ENCODE results near the gene DBH.

DBH gene

GRCh38 chr9:133704711-133705181 lies 68.6 kb downstream of the DBH start:
- H3K9ac ChIP-seq (ENCODE audit: low read length) = no peak overlapping the region
- H3K4me1 ChIP-seq (ENCODE audit: low read length) = no peaks in the 10 kb centered on the region
- H3K36me3 ChIP-seq (replicated peaks; ENCODE audit: low read depth, low read length) = no peaks in the 10 kb centered on the region
- no peaks in the 10 kb centered on the region for H3K27me3 ChIP-seq (ENCODE audit: low read depth, low read length)
- H3K4me2 ChIP-seq (ENCODE audit: low read length) = no peak overlapping the region
- no peaks in the 10 kb centered on the region for H3K79me2 ChIP-seq (ENCODE audit: low read length)
- H2AFZ ChIP-seq (ENCODE audit: low read depth, low read length) = no peak overlapping the region
- H3K9me3 ChIP-seq (ENCODE audit: insufficient read depth, low read length) = no peaks in the 10 kb centered on the region
- TF ChIP-seq EZH2phosphoT487 (IDR thresholded peaks at IDR 0.05; ENCODE audit: low read depth) = no peak
- no peak for TF ChIP-seq CTCF (IDR thresholded peaks at IDR 0.05; ENCODE audit: low read depth, low read length)
- no peaks in the 10 kb centered on the region for H4K20me1 ChIP-seq (ENCODE audit: insufficient read depth, low read length)
- no peak overlapping the region for H3K4me3 ChIP-seq (ENCODE audit: low read length)
- H3K27ac ChIP-seq (ENCODE audit: low read length) = no peak overlapping the region

DNA sequence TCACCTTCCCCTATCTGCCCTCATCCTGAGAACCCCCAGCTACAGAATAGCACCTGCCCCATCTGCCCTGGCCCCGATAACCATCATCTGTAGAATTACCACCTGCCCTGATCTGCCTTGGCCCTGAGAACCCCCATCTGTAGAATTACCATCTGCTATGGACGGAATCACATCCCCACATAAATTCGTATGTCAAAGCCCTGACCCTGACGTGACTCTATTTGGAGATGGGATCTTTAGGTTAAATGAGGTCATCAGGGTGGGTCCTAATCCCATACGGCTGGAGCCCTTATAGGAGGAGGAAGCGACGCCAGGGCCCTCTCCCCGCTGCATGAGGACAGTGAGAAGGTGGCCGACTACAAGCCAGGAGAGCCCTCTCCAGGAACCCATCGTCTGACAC lies 69.4 kb downstream of the DBH start:
- Histone ChIP-seq H2AFZ (ENCODE audit: low read depth, low read length) (no peak overlapping the region), H3K27me3 (ENCODE audit: low read depth, low read length) (no peaks in the 10 kb centered on the region), H3K79me2 (ENCODE audit: low read length) (no peaks in the 10 kb centered on the region), H4K20me1 (ENCODE audit: insufficient read depth, low read length) (no peaks in the 10 kb centered on the region), H3K4me2 (ENCODE audit: low read length) (no peak overlapping the region), H3K9ac (ENCODE audit: low read length) (no peak overlapping the region), H3K9me3 (ENCODE audit: insufficient read depth, low read length) (no peaks in the 10 kb centered on the region), H3K4me1 (ENCODE audit: low read length) (no peaks in the 10 kb centered on the region), H3K36me3 (replicated peaks; ENCODE audit: low read depth, low read length) (no peaks in the 10 kb centered on the region), H3K4me3 (ENCODE audit: low read length) (no peak overlapping the region), H3K27ac (ENCODE audit: low read length) (no peak overlapping the region)
- TF ChIP-seq EZH2phosphoT487 (IDR thresholded peaks at IDR 0.05; ENCODE audit: low read depth) (no peak), CTCF (IDR thresholded peaks at IDR 0.05; ENCODE audit: low read depth, low read length) (no peak)

DNA sequence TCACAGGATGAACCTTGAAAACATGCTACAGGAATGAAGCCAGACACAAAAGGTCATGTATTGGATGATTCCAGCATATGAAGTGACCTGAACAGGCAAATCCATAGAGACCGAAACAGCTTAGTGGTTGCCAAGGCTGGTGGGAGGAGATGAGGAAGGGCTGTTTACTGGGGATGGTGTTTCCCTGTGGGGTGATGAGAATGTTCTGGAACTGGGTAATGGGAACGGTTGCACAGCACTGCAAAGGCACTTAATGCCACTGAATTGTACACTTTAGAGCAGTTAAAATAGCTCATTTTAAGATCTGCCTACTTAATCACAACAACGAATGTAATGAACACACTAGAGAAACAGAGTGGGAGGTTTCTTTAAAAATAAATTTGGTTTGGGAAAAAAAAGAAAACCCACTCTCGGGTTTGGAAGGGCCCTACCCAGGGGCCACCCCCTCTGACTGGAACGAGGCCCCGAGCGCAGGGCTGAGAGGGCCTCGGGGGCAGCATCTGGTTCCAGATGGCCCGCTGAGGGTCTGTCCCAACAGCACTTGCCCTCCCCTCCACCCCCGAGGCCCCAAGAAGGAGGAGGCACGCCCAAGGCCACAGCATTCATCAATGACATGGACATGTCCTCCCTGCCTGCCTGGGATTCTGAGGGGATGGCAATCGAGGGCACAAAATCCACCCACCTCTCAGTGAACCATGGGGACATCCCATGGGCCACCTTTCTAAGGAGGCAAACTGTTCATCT lies 70.3 kb downstream of the DBH start:
- no peak overlapping the region for H3K4me3 ChIP-seq (ENCODE audit: low read length)
- no peaks in the 10 kb centered on the region for H3K36me3 ChIP-seq (replicated peaks; ENCODE audit: low read depth, low read length)
- no peaks in the 10 kb centered on the region for H3K79me2 ChIP-seq (ENCODE audit: low read length)
- no peaks in the 10 kb centered on the region for H3K9me3 ChIP-seq (ENCODE audit: insufficient read depth, low read length)
- no peak for TF ChIP-seq CTCF (IDR thresholded peaks at IDR 0.05; ENCODE audit: low read depth, low read length)
- no peak for TF ChIP-seq EZH2phosphoT487 (IDR thresholded peaks at IDR 0.05; ENCODE audit: low read depth)
- H3K27ac ChIP-seq (ENCODE audit: low read length) = no peak overlapping the region
- no peaks in the 10 kb centered on the region for H3K27me3 ChIP-seq (ENCODE audit: low read depth, low read length)
- no peaks in the 10 kb centered on the region for H4K20me1 ChIP-seq (ENCODE audit: insufficient read depth, low read length)
- H3K9ac ChIP-seq (ENCODE audit: low read length) = no peak overlapping the region
- no peak overlapping the region for H3K4me2 ChIP-seq (ENCODE audit: low read length)
- H2AFZ ChIP-seq (ENCODE audit: low read depth, low read length) = no peak overlapping the region
- no peaks in the 10 kb centered on the region for H3K4me1 ChIP-seq (ENCODE audit: low read length)

GRCh38 chr9:133707065-133707762 lies 71.1 kb downstream of the DBH start:
- H3K79me2 ChIP-seq (ENCODE audit: low read length) = no peaks in the 10 kb centered on the region
- H3K27me3 ChIP-seq (ENCODE audit: low read depth, low read length) = no peaks in the 10 kb centered on the region
- no peak overlapping the region for H3K9ac ChIP-seq (ENCODE audit: low read length)
- H3K27ac ChIP-seq (ENCODE audit: low read length) = no peak overlapping the region
- no peak for TF ChIP-seq CTCF (IDR thresholded peaks at IDR 0.05; ENCODE audit: low read depth, low read length)
- H3K4me2 ChIP-seq (ENCODE audit: low read length) = no peak overlapping the region
- no peak overlapping the region for H3K4me3 ChIP-seq (ENCODE audit: low read length)
- H3K9me3 ChIP-seq (ENCODE audit: insufficient read depth, low read length) = no peaks in the 10 kb centered on the region
- H4K20me1 ChIP-seq (ENCODE audit: insufficient read depth, low read length) = no peaks in the 10 kb centered on the region
- H3K36me3 ChIP-seq (replicated peaks; ENCODE audit: low read depth, low read length) = no peaks in the 10 kb centered on the region
- no peaks in the 10 kb centered on the region for H3K4me1 ChIP-seq (ENCODE audit: low read length)
- no peak overlapping the region for H2AFZ ChIP-seq (ENCODE audit: low read depth, low read length)
